Lower leg skin (tissue), 3 donors: Measurements from ENCODE around the gene WNT8A.

Experiments
- POLR2A ChIP-seq, 2 donors: fragments of 450-650 bp; IDR thresholded peaks; one replicate each; pipeline ENCODE4 v1.6.1; 2016 to 2017; ENCODE audit warnings: antibody characterized with exemption in 2 of 2, mild to moderate bottlenecking in 1 of 2, moderate library complexity in 1 of 2
- TF ChIP-seq, protein P1 (sequence below), 3 donors: fragments of 450-650 bp; IDR thresholded peaks; one replicate each; pipeline ENCODE4 v1.5.1; 2016; ENCODE audit warnings: antibody characterized with exemption in 3 of 3, mild to moderate bottlenecking in 3 of 3, moderate library complexity in 2 of 3

DNA sequence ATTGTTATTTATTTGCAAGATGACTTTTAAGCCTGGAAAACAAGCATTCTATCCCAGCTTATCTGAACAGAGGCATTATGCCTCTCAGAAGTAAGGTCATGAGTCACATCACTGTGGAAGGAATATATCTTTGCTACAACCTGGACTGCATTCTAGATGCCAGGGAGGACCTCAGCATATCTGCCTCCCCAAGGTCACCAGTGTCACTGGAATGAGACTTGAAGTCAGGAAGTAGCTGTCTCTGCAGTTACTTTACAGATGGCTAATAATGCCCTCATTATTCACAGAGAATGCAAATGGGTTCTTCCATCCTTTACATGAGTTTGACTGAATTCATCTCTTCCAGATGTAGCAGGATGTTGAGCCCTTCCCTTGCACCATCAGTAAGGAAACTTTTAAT lies 46.6 kb upstream of the WNT8A start:
- TF ChIP-seq, protein P1, sequence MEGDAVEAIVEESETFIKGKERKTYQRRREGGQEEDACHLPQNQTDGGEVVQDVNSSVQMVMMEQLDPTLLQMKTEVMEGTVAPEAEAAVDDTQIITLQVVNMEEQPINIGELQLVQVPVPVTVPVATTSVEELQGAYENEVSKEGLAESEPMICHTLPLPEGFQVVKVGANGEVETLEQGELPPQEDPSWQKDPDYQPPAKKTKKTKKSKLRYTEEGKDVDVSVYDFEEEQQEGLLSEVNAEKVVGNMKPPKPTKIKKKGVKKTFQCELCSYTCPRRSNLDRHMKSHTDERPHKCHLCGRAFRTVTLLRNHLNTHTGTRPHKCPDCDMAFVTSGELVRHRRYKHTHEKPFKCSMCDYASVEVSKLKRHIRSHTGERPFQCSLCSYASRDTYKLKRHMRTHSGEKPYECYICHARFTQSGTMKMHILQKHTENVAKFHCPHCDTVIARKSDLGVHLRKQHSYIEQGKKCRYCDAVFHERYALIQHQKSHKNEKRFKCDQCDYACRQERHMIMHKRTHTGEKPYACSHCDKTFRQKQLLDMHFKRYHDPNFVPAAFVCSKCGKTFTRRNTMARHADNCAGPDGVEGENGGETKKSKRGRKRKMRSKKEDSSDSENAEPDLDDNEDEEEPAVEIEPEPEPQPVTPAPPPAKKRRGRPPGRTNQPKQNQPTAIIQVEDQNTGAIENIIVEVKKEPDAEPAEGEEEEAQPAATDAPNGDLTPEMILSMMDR (IDR thresholded peaks at IDR 0.05): no peak
- TF ChIP-seq POLR2A (IDR thresholded peaks at IDR 0.05): no peak
